Stimulated activated CD8-positive, alpha-beta memory T cell treated with anti-CD3 and anti-CD28 coated beads, Interleukin-7, amount 100 ng/mL, for 48 hours (primary cell): ENCODE data around the gene COL6A2.

ENCODE experiments used
- DNase-seq, 2 donors: peaks; one replicate each; pipeline ENCODE4 v3.0.0-alpha.2; 2020; ENCODE audit warnings: low read depth in 1 of 2; ENCODE audit errors: extremely low read depth in 1 of 2

The COL6A2 gene

GRCh38 chr21:46111857-46112724 is 14.2 kb downstream of the COL6A2 start:
- DNase-seq = no peak

- no peak for DNase-seq
These were observed 14.9 kb downstream of the COL6A2 start for GRCh38 chr21:46112725-46113215.

- no peak for DNase-seq
These were observed 15.7 kb downstream of the COL6A2 start for GRCh38 chr21:46113497-46114176.

DNA sequence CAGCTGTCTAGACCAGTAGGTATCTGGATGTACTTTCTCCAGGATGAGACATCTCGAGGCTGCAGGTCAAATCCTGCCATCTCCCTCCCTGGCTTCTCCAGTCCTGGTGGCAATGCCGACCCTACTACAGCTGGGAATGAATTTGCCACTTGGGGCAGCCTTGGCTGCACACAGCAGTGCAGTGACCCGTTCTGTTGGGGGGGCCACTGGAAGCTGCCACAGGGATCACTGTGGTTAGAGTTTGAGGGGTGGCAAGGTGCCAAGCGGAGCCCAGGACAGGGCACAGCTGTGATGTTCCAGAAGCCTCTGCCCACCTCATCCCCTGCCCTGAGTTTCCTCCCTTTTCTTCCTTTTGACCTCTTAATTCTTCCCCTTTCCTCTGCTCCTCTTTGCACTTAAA is 17.1 kb downstream of the COL6A2 start:
- DNase-seq = no peak

DNA sequence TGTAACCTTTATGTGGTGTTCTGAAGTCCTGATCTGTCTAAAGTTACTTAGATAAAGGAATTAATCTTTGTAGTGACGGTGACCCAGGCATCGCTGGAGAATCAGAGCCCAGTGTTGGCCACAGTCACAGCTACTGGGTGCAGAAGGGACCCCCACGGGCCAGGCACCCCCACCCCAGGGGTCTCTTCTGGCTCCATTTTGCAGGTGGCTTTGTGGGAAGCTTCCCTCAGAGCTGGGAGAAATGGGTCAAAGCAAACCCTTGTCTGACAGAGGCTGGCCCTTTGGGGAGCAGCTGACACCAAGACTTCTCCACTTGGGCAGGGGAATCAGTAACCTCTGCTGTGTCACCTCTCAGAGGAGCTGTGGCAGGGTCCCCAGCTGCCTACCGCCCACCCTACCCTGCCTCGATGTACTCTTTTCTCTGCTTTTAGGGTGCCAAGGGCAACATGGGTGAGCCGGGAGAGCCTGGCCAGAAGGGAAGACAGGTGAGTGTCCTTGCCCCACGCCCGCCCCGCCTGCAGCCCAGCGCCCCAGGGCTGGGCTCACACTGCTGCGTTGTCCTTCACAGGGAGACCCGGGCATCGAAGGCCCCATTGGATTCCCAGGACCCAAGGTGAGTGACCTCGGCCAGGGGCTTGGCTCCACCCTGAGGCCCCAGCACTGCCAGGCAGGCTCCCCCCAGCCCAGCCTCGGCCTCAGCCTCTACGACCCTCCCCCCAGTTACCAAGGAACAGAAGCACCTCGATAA is 17.7 kb downstream of the COL6A2 start:
- no peak for DNase-seq

- no peak for DNase-seq
These were observed 18.4 kb downstream of the COL6A2 start for GRCh38 chr21:46116189-46116775.

- DNase-seq = no peak
These were observed 19.1 kb downstream of the COL6A2 start for GRCh38 chr21:46116776-46117585.

DNA sequence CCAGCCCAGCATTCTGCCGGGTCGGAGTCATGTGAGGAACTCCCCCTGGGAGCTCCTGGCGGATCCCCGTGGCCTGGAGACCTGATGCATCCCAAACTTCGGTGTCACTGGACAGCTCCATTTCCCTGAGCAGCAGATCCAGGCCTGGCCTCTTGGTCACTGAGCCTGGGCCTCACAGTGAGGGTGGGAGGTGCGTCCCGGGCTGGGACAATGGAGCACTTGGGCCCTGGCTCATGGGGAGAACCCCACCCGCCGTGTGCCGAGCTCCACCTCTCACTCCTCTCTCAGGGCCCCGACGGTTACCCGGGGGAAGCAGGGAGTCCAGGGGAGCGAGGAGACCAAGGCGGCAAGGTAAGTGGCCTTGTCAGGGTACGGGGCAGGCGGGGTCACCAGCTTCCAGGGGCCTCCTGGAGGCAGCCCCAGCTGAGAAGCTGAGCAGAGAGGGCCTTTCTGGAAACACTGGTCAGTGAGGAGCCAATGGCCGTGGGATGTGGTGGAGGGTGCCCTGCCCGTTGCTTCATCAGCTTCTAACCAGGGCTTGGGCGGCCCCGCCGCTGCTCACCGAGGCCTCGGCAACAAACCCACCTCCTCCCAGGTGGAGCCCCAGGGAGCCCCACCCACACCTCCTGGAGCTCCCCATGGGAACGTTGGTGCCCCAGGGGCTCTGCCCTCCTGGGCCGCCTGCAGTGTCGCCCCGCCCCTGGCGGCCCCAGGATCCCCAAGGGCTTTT is 19.8 kb downstream of the COL6A2 start:
- DNase-seq = no peak

DNA sequence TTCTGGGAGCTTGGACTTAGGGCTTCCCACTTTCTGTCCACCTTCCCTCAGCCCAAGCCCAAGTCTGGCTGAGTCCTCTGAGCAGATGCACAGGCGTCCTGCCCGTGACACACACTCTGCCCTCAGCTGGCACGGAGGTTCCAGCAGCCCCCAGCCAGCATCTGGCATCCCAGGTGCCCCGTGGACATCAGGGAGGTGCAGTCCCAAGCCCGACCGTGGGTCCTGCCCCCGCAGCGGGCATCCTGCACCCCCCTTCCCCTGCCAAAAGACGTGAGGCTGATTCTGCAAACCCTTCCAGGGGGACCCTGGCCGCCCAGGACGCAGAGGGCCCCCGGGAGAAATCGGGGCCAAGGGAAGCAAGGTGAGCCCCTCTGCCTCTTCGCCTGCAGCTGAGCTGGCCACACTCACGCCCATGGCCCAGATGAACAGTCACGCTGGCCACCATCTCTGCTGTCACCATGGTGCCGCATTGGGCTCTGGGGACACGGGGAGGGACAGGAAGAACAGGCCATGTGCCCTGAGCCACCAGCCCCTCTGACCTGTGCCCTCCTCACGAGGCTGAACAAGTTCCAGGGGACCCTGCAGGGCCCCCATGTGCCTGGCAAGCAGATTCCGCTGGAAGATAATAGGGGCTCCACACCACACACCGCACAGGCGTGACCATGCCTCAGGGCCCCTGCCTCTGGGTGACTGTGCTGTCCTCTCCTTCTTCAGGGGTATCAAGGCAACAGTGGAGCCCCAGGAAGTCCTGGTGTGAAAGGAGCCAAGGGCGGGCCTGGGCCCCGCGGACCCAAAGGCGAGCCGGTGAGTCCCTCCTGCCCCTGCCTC is 20.6 kb downstream of the COL6A2 start:
- DNase-seq = no peak

DNA sequence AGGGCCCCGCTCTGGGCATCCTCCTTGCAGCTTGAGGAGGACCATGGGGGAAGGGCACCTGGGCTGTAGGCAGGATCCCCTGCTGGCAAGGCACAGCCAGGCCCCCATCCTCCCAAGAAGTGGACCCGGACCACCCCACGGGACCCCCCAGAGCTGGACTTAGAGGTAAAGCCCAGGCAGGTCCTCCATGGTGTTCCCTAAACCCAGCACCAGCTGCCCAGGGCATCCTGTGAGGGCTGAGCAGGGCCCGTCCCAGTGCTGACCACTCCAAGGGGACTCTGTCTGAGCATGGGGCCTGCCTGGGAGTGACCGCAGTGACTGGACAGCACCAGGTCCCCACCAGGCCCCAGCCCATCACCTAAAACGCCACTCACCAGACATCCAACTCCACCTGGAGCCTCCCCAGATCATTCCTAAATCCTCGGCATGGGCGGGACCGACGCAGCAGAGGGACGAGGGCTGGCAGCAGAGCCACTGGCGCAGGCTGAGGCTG is 21.3 kb downstream of the COL6A2 start:
- no peak for DNase-seq

DNA sequence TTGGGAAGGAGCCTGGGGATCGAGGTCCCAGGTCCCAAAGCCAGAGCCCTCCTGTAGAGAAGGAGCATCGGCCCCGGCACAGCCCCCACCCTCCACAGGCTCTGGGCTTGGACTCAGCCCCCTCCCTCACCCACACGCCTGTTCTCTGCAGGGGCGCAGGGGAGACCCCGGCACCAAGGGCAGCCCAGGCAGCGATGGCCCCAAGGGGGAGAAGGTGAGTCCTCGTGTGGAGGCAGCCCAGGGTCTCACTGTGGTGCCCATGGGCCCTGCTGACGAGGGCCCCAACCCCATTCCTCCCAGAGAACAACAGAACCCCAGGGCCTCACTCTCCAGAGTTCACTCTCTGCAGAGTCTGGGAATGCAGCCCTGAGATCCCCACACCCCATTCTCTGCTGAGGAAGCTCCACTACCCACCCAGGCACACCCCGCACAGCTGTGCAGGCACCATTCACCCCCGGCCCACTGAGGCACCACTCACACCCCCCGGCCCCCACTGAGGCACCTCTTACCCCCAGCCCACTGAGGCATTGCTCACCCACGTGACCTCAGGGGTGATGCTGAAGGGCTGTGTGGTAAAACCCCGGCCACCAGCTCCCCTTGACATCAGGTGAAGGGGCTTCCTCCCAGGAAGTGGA is 21.8 kb downstream of the COL6A2 start:
- no peak for DNase-seq

GRCh38 chr21:46120301-46121285 is 22.7 kb downstream of the COL6A2 start:
- no peak for DNase-seq

GRCh38 chr21:46121286-46122221 is 23.6 kb downstream of the COL6A2 start:
- DNase-seq = no peak

DNA sequence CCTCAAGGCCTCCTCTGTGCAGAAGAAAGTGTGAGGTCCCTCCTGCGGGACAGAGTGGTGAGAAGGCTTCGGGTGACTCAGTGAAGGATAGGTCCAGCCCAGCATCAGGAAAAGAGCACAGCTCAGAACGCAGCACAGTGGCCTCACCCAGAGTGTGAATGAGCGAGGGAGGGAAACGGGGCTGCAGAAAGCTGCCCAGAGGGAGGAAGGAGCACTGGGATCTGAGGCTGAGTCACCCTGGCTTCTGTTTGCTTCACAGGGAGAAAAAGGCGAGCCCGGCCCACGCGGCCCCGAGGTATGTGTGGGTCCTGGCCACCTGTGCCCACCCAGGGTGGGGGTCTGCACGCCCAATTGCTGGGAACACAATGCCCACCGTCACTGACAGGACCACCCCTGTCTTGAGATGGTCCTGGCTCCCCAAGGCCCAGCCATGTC is 24.3 kb downstream of the COL6A2 start:
- no peak for DNase-seq

DNA sequence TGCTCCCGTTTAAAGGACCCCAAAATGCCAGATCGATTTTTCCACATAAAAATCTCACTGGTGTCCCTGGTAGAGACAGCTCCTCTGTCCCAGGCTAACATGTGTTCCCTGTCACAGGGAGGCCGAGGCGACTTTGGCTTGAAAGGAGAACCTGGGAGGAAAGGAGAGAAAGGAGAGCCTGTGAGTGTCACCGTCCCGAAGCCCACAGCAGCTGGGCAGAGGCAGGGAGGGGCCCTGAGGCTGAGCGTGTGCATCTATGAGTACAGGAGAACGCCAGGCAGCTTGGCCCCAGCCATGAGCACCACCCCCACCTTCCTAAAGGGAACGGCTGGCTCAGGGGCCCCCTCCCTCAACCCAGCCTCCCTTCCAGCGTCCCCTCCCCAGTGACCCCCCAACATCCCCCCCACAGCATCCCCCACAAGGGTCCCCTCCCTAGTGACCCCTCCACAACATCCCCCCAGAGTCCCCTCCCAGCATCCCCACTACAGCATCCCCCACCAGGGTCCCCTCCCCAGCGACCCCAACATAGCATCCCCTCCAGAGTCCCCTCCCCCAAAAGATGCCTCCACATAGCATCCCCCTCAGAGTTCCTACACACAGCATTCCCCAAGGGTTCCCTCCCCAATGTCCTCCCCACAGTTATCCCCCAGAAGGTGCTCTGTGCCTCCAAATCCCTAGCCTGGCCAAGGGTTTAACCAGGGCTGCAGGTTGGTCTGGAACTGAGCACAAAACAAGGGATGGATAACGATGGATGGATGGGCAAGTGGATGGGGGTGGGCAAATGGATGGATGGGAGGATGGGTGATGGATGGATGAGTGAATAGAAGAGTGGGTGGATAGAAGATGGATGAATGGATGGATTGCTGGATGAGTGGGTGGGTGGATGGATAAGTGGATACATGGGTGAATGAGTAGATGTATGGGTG is 25.1 kb downstream of the COL6A2 start:
- DNase-seq = no peak
